Stimulated activated CD4-positive, alpha-beta T cell treated with anti-CD3 and anti-CD28 coated beads, TNF-alpha, amount 100 ng/mL, for 48 hours (primary cell): ENCODE results near the gene MRRF.
A peak's percentile ranks its signal among the peaks of the same experiment; 100 is the strongest.

ENCODE experiments used
- DNase-seq, 3 donors: peaks; one replicate each; pipeline ENCODE4 v3.0.0-alpha.2; 2020; ENCODE audit warnings: low read depth in 3 of 3

Gene MRRF

DNA sequence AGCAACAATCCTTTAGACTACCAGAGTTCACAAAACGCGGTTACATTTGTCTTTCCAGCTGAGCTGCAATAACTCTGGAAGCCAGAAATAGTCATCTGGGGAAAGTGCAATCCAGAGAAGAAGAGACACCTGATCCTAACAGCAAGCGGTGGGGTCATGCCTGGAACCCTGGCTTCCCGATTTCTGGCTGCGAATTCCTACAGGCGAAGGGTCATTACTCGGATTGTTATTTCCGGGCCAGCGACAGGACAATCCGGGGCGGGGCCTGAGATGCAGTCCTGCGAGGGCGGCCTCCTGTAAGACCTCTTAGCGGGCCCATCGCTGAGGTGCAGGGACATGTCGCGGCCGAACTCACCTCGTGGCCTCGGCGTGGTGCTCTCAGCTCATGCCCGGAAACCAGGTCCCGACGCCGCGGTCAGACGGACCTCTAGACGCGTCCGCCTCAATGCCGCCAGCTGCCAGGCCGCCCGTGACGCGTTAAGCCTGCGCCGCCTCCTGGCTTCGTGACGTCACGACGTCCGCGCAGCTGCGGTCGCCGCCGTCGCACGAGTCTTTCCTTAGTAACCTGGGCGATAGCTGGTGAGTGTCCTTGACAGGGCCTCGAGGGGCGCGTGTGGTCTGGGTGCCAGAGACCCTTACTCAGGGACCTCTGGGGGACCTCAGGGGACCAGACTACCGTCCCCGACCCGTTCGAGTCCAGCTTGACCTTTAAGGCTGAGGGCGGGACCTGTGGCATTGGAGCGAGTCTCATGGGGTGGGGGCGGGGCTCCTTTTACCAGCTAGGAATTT is at the start of gene MRRF, which contains the start of gene RBM18:
TSS of gene MRRF (plus strand) at position 523 of the 789 bp plus-strand sequence. CDS start 6,010 bp downstream, outside the sequence.
TSS of gene RBM18 (minus strand) at position 481 of the 789 bp plus-strand sequence. CDS start 3,348 bp downstream, outside the sequence.
- peak; percentile 72 to 84 (median 81) for DNase-seq

DNA sequence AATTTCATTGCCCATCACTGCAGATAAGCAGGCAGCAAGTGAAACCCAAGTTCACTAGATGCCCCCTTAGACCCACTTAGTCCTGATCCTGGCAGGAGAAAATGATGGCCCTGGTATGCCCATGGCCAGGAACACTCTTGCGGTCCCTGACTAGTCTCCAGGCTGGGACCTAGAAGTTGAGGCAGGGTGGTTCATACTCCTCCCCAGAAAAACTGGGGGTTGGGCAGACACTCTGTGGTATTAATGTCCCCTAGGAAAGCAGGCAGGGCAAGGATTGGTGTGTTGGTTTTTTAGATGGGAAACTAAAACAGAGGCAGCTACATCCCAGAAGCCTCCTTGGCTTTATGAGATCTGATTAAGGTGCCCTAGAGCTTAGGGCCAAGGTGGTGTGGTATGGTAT is 49.0 kb upstream of the MRRF start:
- no peak for DNase-seq

DNA sequence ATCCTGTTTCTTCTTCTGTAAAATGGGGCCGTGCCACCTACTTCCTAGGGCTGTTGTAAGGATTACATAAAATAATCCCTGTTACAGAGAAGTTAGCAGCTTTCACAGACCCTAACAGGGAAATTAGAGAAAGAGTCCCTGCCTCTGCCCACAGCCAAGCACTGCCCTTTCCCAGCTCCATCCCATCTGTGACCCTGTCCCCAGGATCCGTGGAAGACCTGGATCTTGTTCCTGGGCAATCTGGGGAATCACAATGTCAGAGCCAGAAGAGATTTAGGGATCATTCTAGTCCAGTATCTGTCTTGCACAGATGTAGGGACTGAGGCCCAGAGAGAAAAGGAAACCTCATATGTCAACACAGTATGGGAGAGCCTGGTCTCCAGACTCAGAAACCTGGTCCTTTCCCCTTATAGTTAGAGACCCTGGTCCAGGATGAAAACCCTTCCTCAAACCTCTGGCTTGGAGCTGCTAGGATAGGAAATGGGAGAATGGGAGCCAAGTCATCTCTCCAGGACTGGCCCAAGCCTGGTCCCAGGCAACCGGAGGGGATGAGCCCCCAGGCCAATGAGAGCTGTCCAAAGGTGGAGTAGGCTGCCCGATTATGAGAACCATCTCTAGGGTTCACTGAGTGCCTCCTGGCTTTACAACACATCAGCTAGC is 48.4 kb upstream of the MRRF start:
- DNase-seq = no peak

GRCh38 chr9:122216798-122217418 is 47.8 kb upstream of the MRRF start:
- DNase-seq = no peak

- no peak for DNase-seq
Measured at GRCh38 chr9:122217640-122218039, 47.0 kb upstream of the MRRF start.

DNA sequence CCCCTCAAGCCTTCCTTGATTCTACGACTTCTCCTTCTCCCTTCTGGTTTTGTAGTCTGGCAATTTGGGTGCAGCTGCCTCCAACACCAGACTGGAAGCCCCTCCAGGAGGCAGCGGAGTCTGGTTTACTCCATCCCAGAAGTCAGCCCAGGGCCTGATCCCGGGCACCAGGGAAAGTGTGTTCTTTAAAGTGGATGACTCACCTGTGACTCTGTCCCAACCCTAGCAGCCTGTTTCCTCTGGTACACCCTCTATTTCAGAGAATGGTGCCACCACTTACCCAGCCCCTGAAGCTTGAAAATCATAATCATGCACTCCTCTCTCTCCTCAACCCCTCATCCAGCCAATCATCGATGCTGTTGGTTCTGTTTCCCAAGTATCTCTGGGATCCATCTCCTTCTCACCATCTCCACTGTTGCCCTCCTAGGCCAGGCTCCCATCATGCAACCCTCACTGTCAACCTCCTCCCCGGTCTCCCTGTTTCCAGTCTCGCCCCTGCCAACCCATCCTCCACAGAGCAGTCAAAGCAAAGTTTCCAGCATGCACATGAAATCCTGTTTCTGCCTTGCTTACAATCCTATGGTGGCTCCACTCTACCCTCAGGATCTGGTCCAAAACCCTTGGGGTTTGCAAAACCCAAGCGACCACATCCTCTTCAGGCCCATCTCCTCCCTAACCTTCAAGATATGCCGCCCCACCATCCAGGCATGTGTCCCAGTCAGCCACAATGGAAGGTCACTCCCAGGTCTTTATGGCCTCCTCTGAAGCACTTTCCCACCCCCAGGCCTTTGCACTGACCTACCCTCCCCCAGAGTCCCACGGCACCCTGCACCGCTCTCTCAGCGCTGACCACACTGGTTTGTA is 46.4 kb upstream of the MRRF start:
- DNase-seq = no peak

DNA sequence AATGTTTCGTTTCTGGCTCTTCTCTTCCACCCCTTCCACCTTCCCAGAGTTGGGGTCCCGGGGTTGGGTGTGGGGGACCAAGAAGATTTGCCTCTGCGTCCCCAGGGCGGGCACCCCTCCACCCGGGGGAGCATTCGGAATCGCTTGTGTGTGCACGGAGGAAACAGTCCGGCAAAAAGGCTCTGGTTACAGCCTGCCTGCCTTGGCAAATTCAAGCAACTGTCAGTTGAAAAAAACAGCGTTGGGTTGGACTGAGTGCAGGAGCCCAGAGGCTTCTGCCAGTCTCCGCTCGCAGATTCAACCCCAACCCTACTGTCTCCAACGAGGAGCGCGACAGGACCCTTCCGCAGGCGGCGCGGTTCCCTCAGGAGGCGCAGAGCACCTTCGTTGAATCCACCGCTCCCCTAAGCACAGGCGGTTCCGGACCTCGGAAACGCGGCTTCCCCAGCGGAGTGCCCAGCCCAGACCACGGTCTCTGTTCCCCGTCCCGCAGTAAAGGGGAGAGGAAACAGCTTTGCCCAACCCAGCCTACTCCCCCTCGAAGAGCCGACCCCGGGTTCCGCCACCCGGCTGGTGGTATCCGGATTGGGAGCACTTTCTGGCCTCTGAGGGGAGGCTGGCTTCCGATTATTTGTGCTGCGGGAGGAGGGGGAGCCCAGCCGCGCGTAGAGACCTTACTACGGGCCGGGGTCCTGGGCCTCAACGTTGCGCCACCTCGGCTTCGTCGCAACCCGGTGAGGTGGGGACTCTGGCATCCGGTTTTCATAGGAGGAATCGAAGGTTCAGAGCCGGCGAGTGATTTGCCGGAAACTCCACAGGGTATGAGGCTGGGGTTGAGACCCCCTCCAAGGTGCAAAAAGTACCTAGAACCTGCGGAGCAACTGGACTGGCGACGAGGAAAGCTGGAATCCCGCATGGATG is 45.5 kb upstream of the MRRF start:
- DNase-seq = no peak

GRCh38 chr9:122219856-122220672 is 44.6 kb upstream of the MRRF start:
- DNase-seq = no peak

GRCh38 chr9:122220673-122221182 is 44.0 kb upstream of the MRRF start:
- DNase-seq = no peak

DNA sequence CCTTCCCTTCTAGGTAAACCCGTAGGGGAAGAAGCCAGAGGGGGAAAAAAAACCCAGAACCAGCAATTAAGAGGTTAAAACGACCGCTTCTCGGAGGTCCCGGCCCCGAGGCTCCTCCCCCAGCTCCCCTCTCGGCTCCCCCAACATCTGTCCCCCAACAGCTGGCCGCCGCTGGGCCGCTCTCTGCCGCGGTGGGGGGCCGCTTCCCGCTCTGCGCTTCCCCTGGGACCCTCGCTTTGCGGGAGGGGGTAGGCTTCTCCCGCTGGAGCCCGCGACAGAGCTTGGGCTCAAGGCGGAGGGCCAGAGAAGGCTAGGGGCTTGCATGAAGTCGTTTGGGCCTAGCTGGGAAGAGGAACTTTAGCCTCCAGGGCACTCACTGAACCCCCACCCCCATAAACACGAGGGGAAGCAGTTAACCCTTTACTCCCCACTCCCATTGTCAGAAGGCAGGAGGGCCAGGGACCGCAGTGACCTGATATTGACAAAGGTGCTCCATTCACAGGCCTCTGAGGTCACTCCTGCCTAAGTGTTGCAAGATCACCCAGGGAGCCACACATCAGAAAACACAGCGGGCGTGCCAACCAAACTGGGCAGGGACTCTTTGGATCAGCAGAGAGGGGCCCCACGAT is 43.4 kb upstream of the MRRF start:
- DNase-seq = no peak

DNA sequence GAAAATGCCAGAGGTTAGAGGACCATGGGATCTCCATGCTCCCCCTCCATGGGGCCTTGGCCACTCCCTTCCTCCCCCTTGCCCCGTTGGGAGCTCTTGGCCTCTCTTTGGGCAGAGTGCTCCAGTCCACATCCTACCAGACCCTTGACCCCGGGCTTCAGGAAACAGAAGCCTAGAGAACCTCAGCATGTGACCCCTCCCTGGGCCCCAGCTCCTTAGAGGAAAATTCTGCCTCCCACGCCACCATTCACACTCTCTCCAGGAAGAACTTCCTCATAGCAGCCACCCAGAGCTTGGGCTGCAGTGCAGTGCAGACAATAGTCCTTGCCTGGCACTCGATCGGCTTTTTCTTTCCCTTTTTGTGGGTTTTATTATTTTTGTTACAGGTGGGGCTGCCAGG is 41.9 kb upstream of the MRRF start:
- no peak for DNase-seq

GRCh38 chr9:122223435-122223834 is 41.2 kb upstream of the MRRF start:
- DNase-seq = no peak

DNA sequence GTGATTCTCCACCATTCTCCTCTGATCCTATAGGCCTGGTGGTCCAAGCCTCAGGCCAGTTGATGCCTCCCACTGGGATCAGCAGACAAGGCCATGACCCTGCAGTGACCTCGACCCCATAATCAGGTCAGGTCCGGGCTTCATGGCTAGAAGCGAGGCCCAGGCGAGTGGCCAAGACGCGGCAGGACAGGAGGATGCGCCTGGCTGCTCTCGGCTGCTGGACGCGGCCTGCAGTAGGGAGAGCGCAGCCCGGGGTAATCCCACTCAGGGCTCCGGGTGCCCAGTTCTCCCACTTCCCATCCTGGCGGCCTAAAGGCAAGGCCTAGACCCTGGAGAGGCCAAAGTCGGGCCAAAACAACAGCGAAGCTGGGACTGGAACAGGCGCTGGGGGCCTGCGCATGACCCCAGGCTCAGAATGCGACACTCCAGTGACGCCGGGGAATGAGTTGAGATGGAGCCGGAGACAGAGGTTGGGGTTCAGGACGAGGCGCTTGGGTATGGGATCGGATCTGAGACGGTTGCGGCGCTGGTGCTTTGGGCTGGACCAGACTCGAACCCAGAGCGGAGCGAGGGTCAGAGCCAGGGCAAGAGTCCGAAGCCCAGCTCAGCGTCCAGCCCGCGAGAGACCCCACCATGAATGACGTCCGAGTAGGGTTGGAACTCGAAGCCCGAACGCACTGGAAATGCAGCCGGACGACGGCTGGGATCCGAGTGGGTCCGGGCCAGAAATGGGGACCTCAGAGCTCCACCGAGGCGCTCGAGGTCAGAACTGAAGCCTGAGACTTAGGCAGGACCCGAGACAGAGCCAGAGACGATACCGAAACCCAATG is 39.2 kb upstream of the MRRF start:
- no peak for DNase-seq

DNA sequence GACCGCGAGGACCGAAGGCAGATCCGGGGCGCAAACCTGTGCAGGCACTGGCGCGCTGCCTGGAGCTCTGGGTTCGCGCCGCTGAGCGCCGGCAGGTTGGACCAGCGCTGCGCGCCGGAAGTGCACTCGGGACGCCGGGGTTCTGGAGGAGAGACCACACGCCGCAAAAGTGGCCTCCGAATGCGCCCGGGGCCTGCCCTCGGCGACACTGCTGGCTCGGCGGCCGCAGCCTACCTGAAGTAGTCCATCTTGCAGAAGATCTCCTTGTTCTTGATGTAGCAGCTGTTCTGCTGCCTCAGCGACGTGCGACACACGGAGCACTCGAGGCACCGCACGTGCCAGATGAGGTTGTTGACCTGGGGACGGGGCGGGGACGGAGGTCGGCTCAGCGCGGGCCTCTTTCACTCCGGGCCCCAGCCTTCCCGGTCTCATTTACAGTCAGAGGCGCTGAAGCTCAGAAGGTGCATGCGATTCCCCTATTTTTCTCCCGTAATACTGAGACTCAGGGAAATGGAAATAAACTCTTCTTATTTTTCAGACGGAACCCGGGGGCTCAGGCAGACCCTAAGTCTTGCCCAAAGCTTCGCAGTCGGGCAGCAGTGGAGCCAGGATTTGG is 38.4 kb upstream of the MRRF start:
- no peak for DNase-seq

DNA sequence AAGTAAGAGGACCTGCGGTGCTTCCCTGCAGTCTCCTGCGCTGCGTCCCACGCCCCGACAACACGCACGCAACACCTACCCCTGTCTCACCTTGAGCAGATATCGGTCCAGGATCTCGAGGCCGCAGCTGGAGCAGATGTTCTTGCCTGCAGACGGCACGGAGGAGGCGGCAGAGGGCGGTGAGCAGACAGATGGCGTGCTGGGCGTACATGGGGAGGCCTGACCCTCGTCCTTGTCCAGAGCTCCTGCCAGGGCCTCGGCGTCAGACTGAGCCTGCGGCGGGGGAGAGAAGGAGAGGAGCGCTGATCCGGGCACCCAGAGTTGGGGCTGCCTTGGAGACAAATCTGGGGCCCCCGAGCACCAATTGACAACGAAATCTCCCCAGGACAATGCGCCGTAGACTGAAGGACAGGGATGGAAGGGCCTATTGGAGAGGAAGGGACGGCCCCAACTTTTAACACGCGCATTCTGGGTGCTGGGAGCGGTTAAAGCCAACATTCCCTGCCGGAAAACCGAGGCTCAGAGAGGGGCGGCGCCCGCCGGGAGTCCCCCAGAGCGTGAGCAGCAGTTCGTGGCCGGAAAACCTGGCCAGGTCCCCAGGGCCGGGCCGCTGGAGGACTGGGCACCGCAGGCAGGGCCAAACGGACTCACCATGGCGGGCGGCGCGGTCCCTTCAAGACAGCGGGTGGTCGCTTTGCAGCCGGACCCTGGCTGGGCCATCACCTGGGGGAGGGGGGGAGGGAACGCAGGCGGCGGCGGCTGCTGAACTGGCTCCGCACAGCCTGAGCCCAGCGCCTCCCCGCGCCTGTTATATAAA is 37.7 kb upstream of the MRRF start:
- DNase-seq = no peak

DNA sequence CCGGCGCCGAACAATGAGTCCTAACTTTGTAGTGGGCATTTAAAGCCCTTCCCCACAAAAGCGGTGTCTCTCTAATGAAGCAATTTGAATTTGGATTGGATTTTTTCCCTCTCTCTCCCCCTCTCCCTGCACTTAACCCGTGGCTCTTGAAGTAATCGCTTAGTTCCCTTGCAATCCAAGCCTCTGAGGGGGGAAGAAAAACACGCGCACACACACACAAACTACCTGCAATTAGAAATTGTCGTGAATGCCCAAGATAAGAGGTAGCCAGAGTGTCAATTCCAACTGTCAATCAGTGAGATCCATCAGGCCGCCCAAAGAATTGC is 37.1 kb upstream of the MRRF start:
- no peak for DNase-seq

- DNase-seq = no peak
Measured at GRCh38 chr9:122228191-122228567, 36.5 kb upstream of the MRRF start.
